ENCODE measurements around the gene SPART. TPM values are rescaled to one million over a fixed set of nuclear protein-coding genes. Genes with fewer than 3 reads are reported as not detected.

SPART gene
- total RNA-seq, result 10 to 100 TPM; 52.6 to 68.5 (median 57.5) TPM
- 10 to 100 TPM; 15.9 to 31.2 (median 22.0) TPM for polyA plus RNA-seq
- long read RNA-seq, donor 1, full-length matches to known transcripts, result 7 of 18 reads
- long read RNA-seq, donor 1, partial matches to known transcripts, result 11 of 18 reads
- long read RNA-seq, donor 1, other reads (novel, unspliced or antisense), result 0 of 18 reads
- long read RNA-seq, donor 2, full-length matches to known transcripts, result 3 of 3 reads
- long read RNA-seq, donor 2, partial matches to known transcripts, result 0 of 3 reads
- long read RNA-seq, donor 2, other reads (novel, unspliced or antisense), result 0 of 3 reads

DNA sequence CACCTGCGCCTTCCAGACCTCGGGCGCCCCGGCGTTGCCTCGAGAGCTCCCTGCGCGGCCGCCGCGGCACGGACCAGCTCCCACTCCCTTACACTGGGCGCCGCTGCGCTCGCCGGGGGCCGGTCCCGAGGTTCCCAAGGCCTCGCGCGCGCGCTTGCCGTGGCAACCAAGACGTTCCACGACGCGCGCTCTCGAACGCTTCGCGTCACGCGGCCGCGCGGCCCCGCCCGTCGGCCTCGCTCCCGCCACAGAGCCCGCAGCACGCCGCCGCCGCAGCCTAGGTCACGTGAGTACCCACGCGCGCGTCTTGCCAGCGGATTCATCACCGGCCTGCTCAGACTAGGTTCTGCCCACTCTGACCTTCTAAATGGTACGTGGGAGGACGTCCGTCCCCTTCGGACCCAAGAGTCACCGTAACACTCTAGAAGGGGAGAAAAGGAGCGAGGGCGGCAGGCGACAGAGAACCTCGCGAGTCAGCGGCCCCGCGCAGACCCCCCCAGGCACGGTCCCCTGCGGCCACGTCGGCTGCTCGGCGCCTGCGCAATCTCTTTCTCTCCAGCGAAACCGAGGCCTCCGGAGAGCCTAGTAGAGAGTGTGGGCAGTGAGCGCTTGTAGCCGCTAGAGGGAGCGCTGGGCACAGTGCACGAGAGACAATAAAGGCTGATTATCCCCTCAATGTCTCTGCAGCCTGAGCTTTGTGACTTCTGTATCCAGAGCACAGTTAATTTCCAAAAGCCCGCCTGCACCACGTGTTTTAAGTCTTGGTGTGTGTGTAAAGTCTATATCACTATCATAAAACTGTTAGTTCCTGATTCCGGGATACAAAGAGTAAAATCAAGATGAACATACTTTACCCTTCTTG, at the start of gene SPART:
TSS of gene SPART (minus strand) at position 173 of the 862 bp plus-strand sequence. CDS start 10,564 bp downstream, outside the sequence.
- peak in 1 of 3 donors; percentile 22 for TF ChIP-seq POLR2A (IDR thresholded peaks at IDR 0.05)
- TF ChIP-seq CTCF (IDR thresholded peaks at IDR 0.05 in 8 of 11, conservative IDR thresholded peaks at IDR 0.05 in 3 of 11), result peak; percentile 80 to 99 (median 97)
- peak; percentile 81 to 90 (median 88) for TF ChIP-seq POLR2AphosphoS5 (IDR thresholded peaks at IDR 0.05)
- intact Hi-C loops (cut with DNase I; ENCODE audit: low total_unique reads), result no loop called here
- DNase-seq, result peak; percentile 97
- H3K4me3 ChIP-seq, result peak within 1 kb of the TSS; percentile 59 to 89 (median 71)
- H3K9me3 ChIP-seq, result no peaks in the 10 kb centered on the region
- peak within 1 kb of the TSS; percentile 95 to 99 (median 96) for H3K27ac ChIP-seq
- peaks cover 24 to 53% (median 35%) of the 10 kb centered on the region in 6 donors for H3K4me1 ChIP-seq
- no peaks in the 10 kb centered on the region for H3K36me3 ChIP-seq
- H3K27me3 ChIP-seq (replicated peaks in 1 of 7), result no peaks in the 10 kb centered on the region
- WGBS, 5 donors, result 0 to 12% (median 1%) methylated on average over 37 to 86 of the region's 86 CpGs

DNA sequence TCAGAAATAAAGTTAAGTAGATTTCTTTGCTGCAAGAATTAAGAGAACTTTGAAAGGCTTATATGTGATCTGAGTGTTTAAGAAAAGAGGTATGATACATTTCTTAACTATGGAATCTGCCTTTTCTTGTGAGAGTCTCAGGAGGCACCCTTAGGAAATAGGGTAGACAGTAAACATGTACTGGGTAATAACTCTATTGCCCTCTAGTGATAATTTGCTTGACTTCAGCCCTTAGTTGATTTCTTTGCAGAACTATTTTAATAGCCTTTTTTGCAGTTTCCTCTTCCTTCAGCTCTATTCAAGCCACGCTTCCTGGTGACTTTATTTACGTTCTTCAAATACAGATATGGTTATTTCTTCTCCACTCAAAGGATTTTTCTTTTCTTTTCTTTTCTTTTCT, 49.1 kb upstream of the SPART start:
- H3K4me3 ChIP-seq, result no peak overlapping the region
- H3K9me3 ChIP-seq, result peaks cover 0 to 6% (median 0%) of the 10 kb centered on the region in 8 donors
- no peak for TF ChIP-seq POLR2A (IDR thresholded peaks at IDR 0.05)
- TF ChIP-seq POLR2AphosphoS5 (IDR thresholded peaks at IDR 0.05), result no peak
- TF ChIP-seq CTCF (IDR thresholded peaks at IDR 0.05 in 8 of 11, conservative IDR thresholded peaks at IDR 0.05 in 3 of 11), result peak in 2 of 11 experiments; percentile 19 to 21
- DNase-seq, result no peak
- intact Hi-C loops (cut with DNase I; ENCODE audit: low total_unique reads), result loop anchor here (10.0 kb wide), 1 partner anchor 110 kb away; no protein-coding TSS in a partner anchor
- no peaks in the 10 kb centered on the region for H3K27me3 ChIP-seq (replicated peaks in 1 of 7)
- H3K27ac ChIP-seq, result no peak overlapping the region
- H3K4me1 ChIP-seq, result no peaks in the 10 kb centered on the region
- WGBS, 5 donors, result 7 to 18% (median 9%) methylated on average over 2 of the region's 2 CpGs
- no peaks in the 10 kb centered on the region for H3K36me3 ChIP-seq

DNA sequence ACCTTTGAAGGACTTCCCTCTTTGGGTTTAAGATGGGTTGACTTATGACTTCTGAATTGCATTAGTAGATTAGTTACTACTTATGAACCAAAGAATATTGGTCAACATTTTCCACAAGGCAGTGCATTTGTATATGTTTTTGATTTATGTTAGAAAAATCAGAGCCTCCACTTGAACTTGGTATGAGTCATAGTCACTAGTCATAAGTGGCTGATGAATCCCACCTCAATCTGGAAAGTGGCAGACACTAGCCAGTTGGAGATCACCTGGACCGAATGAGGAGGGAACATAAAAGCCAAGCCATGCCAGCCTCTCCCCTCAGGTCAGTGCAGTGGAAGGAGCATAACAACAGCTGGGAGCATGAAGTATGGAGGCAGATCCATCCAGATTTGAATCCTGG, 39.3 kb upstream of the SPART start:
- Histone ChIP-seq H3K36me3 (no peaks in the 10 kb centered on the region), H3K4me3 (no peak overlapping the region), H3K27ac (no peak overlapping the region), H3K27me3 (replicated peaks in 1 of 7) (peaks cover 0 to 15% (median 0%) of the 10 kb centered on the region in 7 donors), H3K9me3 (no peaks in the 10 kb centered on the region), H3K4me1 (no peaks in the 10 kb centered on the region)
- WGBS, 5 donors, result 78 to 94% (median 80%) methylated on average over 1 of the region's 1 CpG
- no peak for TF ChIP-seq CTCF (IDR thresholded peaks at IDR 0.05 in 8 of 11, conservative IDR thresholded peaks at IDR 0.05 in 3 of 11)
- no peak for TF ChIP-seq POLR2AphosphoS5 (IDR thresholded peaks at IDR 0.05)
- TF ChIP-seq POLR2A (IDR thresholded peaks at IDR 0.05), result no peak
- intact Hi-C loops (cut with DNase I; ENCODE audit: low total_unique reads), result no loop called here
- no peak for DNase-seq

- no peaks in the 10 kb centered on the region for H3K9me3 ChIP-seq
- H3K27ac ChIP-seq, result no peak overlapping the region
- TF ChIP-seq POLR2A (IDR thresholded peaks at IDR 0.05) (no peak), CTCF (IDR thresholded peaks at IDR 0.05 in 8 of 11, conservative IDR thresholded peaks at IDR 0.05 in 3 of 11) (no peak), POLR2AphosphoS5 (IDR thresholded peaks at IDR 0.05) (no peak)
- no peaks in the 10 kb centered on the region for H3K36me3 ChIP-seq
- peaks cover 0 to 15% (median 0%) of the 10 kb centered on the region in 7 donors for H3K27me3 ChIP-seq (replicated peaks in 1 of 7)
- H3K4me3 ChIP-seq, result no peak overlapping the region
- H3K4me1 ChIP-seq, result no peaks in the 10 kb centered on the region
- WGBS, 5 donors, result 81 to 94% (median 85%) methylated on average over 3 of the region's 3 CpGs
- intact Hi-C loops (cut with DNase I; ENCODE audit: low total_unique reads), result no loop called here
- DNase-seq, result no peak
These were observed 35.8 kb upstream of the SPART start for GRCh38 chr13:36382030-36382429.
